Coronary artery (tissue), 2 donors: Measurements from ENCODE around the gene SNAPC4.

Experiments used
- DNase-seq: peaks from one replicate; pipeline ENCODE4 v3.0.0-alpha.2; 2017; ENCODE audit warnings: low spot score
- H3K27ac ChIP-seq, 2 donors: fragments of 200-600 bp; sonication (generic); one replicate each; pipeline ENCODE4 v1.5.1; 2016 to 2019
- H3K4me3 ChIP-seq: fragments of 200-600 bp; sonication (generic); 2 replicates; pipeline ENCODE4 v1.5.1; 2016; ENCODE audit warnings: mild to moderate bottlenecking, moderate library complexity
- CTCF ChIP-seq: fragments of 200-600 bp; sonication (generic); IDR thresholded peaks from one replicate; pipeline ENCODE4 v1.5.1; 2019; ENCODE audit warnings: antibody characterized with exemption

Gene SNAPC4

GRCh38 chr9:136379891-136380290, 20.1 kb downstream of the SNAPC4 start:
- no peak for DNase-seq
- TF ChIP-seq CTCF, result no peak
- Histone ChIP-seq H3K4me3 (no peak overlapping the region), H3K27ac (no peak overlapping the region)

DNA sequence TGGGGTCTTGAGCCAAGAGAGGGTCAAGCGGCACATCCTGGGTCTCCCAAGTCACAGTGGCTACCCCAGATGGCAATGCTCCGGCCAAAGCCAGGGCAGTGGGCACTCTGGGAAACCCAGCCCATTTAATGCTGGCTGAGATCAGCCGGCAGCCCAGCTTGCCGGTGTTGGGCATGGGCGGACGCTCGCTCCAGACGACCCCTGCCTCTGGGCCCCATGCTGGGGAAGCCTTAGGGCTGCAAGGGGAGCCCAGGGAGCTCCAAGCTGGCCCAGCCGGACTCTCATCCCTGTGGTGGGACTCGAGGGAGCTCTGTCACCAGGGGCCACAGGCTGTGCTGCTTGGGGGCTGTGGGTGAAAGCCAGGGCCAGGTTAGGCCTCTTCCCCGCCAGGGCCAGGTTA, 20.6 kb downstream of the SNAPC4 start:
- DNase-seq, result no peak
- Histone ChIP-seq H3K27ac (no peak overlapping the region), H3K4me3 (no peak overlapping the region)
- no peak for TF ChIP-seq CTCF

DNA sequence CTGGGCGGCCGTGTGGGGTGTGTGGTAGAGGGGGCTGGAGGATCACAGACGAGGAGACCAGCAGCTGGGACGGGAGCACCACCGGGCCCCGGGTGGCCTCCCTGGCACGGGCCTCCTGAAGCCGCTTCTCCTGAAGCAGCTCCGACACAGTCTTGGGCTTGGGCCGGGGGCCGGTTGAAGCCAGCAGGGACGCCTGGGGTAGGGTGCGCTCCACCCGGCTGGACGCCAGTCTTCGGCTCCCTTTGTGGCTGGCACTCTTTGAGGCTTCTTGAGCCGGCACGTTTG, 21.0 kb downstream of the SNAPC4 start:
- Histone ChIP-seq H3K27ac (no peak overlapping the region), H3K4me3 (no peak overlapping the region)
- no peak for DNase-seq
- no peak for TF ChIP-seq CTCF

DNA sequence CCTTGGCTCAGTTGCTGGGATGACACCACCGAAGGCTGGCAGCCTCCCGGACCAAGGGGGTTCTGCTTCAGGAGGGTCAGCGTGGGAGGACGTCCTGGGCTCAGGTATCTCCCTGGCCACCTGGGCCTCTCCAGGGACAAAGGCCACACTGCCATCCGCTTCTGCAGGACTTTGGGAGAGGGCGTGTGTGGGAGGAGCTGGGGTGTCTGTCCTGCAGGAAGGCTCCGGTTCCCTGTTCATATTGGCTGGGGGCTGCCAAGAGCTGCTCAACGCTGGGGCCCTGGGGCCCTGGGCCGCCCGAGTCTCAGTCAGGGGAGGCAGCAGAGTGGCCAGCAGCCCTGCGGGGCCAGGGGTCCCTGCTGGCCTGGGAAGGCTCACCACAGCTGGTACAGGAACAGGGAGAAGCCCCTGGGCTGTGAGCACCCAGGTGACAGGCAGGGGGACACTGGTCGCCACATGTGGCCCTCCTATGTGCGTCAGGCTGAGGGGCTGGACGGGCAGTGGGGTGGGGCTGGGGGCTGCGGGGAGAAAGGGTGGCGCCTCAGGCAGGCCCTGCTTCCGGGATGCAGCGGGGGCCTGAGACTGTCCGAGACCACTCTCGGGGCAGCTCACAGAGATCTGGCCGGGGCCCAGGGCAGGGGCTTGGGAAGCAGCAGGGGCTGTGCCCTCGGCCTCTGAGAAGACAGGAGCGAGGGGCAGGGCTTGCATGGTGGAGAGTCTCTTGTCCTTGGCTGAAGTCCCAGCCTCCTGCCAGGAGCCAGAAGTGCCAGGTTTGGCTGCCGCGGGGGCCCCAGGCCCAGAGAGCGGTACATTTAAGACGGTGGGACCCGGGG, 21.6 kb downstream of the SNAPC4 start:
- Histone ChIP-seq H3K27ac (no peak overlapping the region), H3K4me3 (no peak overlapping the region)
- no peak for DNase-seq
- no peak for TF ChIP-seq CTCF

DNA sequence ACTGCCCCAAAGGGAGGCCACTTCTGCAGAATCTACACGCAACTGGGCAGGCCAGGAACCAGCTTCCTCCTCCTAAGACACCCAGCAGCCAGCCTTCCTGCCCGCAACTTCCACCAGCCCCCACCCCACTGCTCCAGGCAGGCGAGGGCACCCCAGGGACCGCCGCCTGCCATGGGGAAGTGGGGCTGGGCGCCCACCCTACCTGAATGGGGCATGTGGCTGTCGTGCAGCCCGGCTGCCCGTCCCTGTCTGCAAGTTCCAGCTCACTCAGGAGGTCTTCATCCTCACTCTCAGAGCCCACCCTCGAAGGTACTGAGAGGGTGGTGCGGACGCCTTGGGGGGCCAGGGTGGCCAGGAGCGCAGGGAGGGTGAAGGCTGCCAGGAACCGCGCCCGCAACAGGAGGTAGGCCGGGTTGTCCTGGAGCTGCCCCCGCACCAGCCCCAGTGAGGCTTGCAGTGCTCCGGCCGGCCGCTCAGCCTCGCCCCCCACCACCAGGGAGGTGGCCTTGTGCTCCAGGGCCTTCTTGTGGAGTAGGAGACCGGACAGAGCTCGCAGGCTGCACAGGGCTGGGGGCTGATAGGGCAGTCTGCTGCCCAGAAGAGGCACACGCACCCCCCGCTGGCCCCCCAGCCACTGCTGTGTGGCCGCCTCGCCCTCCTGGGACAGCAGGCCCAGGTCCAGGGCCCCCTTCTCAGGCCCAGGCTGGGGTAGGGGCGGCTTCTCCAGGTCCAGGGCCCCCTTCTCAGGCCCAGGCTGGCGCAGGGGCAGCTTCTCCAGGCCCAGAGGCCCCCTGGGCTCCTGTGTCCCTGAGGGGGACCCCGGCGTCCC, 22.4 kb downstream of the SNAPC4 start:
- DNase-seq, result no peak
- Histone ChIP-seq H3K27ac (no peak overlapping the region), H3K4me3 (no peak overlapping the region)
- no peak for TF ChIP-seq CTCF

GRCh38 chr9:136376457-136376856, 23.5 kb downstream of the SNAPC4 start:
- no peak overlapping the region for H3K4me3 ChIP-seq
- TF ChIP-seq CTCF, result no peak
- no peak overlapping the region for H3K27ac ChIP-seq
- no peak for DNase-seq

DNA sequence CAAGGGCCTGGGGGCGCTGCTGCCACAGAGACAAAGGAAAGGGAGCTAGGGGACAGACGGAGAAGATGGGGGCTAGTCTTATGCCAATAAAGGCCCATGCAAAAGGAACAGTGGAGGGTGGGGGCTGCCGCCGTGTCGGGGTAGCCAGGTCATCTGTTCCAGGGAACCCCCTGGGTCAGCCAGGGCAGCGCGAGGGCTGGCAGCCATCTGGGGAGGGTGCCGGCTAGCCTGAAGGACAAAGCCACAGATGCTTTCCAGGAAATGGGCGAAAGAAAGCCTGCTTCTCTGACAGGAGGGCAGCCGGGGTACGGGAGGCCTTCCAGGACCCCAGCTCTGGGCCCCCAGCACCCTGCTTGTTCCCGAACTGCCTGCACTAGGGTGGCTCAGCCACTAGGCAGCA, 24.9 kb downstream of the SNAPC4 start:
- Histone ChIP-seq H3K4me3 (no peak overlapping the region), H3K27ac (no peak overlapping the region)
- no peak for TF ChIP-seq CTCF
- no peak for DNase-seq
